ENCODE results near the gene WNK1.

- TF ChIP-seq CTCF (IDR thresholded peaks at IDR 0.05) (no peak), POLR2A (IDR thresholded peaks at IDR 0.05) (no peak)
These were observed 42.9 kb downstream of the WNK1 start for GRCh38 chr12:795305-795704.
